ENCODE data around the gene TNFAIP2.

- TF ChIP-seq ZNF8 (CRISPR knock-in tag; IDR thresholded peaks at IDR 0.05) = no peak
- no peak for TF ChIP-seq CREB5 (CRISPR knock-in tag; IDR thresholded peaks at IDR 0.05; ENCODE audit: low read depth)
- no peak for TF ChIP-seq ARNTL (CRISPR knock-in tag; IDR thresholded peaks at IDR 0.05; ENCODE audit: borderline replicate concordance, low read depth)
- TF ChIP-seq PATZ1 (CRISPR knock-in tag; IDR thresholded peaks at IDR 0.05; ENCODE audit: borderline replicate concordance) = no peak
Observed at GRCh38 chr14:103163199-103163598, 39.9 kb downstream of the TNFAIP2 start.

Data from SK-N-SH treated with all-trans-retinoic acid at 6 μM for 48 hours (cell line).